Transverse colon (tissue), 4 donors: Measurements from ENCODE around the gene PSMC3. TPM values are rescaled to one million over a fixed set of nuclear protein-coding genes. Genes with fewer than 3 reads are reported as not detected.
A peak's percentile ranks its signal among the peaks of the same experiment; 100 is the strongest.

ENCODE experiments used
- DNase-seq: peaks from one replicate; pipeline ENCODE4 v3.0.0-alpha.2; 2019
- H3K27ac ChIP-seq, 4 donors: fragments of 200-600 bp; sonication (generic); 2 replicates each; pipeline ENCODE4 v1.5.1; 2016 to 2018; ENCODE audit warnings: inconsistent platforms in 4 of 4
- H3K27me3 ChIP-seq: fragments of 200-600 bp; sonication (generic); 2 replicates; pipeline ENCODE4 v1.5.1; 2017; ENCODE audit warnings: inconsistent platforms
- H3K36me3 ChIP-seq, 4 donors: fragments of 200-600 bp; sonication (generic); 2 replicates each; pipeline ENCODE4 v1.5.1; 2017 to 2019; ENCODE audit warnings: inconsistent platforms in 4 of 4
- H3K4me1 ChIP-seq, 4 donors: fragments of 200-600 bp; sonication (generic); 2 replicates each; pipeline ENCODE4 v1.5.1; 2017 to 2020; ENCODE audit warnings: inconsistent platforms in 4 of 4
- H3K4me3 ChIP-seq, 4 donors: fragments of 200-600 bp; sonication (generic); 1 replicate in 1 of 4; 2 replicates in 3 of 4; pipeline versions ENCODE4 v1.5.1 to v1.6.1; 2017 to 2019; ENCODE audit warnings: inconsistent platforms in 4 of 4
- H3K9me3 ChIP-seq, 2 donors: fragments of 200-600 bp; sonication (generic); 2 replicates each; pipeline ENCODE4 v1.5.1; 2017 to 2019; ENCODE audit warnings: inconsistent platforms in 2 of 2
- EP300 ChIP-seq: sonication (generic); formaldehyde crosslinking; IDR thresholded peaks from one replicate; pipeline ENCODE4 v1.6.1; 2017; ENCODE audit warnings: antibody characterized with exemption, low read depth
- POLR2A ChIP-seq: fragments of 450-650 bp; IDR thresholded peaks from one replicate; pipeline ENCODE4 v1.6.1; 2016; ENCODE audit warnings: antibody characterized with exemption, mild to moderate bottlenecking, moderate library complexity
- POLR2AphosphoS5 ChIP-seq, 3 donors: sonication (generic); formaldehyde crosslinking; IDR thresholded peaks; one replicate each; pipeline ENCODE4 v1.6.1; 2016; ENCODE audit warnings: antibody characterized with exemption in 3 of 3
- WGBS, 2 donors: methylation state at CpG; one replicate each; pipeline ENCODE4 v1.1.5; 2018; ENCODE audit warnings: low coverage in 1 of 2; 5-methylcytosine and 5-hydroxymethylcytosine counted together
- in situ Hi-C, 4 donors: fragments of 200-750 bp; cut with MboI; loops; one replicate each; pipeline versions ENCODE4 v1.15.0 to v1.15.1; 2017; ENCODE audit warnings: low sequenced_read_pairs in 3 of 4, low pct_ligation_motif_present in 1 of 4, low pct_unique_long_range_greater_than_20kb in 1 of 4
- intact Hi-C: fragments of 100-400 bp; cut with DNase I; formaldehyde crosslinking; loops from one replicate; pipeline ENCODE4 v1.15.1; 2023; ENCODE audit warnings: low total_unique reads
- total RNA-seq, 4 donors: library from RNA; depleted of rRNA; stranded (reverse); fragments of >200 nt; gene quantifications; one replicate each; pipeline ENCODE4 v1.1.0, GENCODE V29; 2016
- TF ChIP-seq, protein P1 (sequence below), 5 experiments: fragments of 200-600 bp in 3 of 5; fragments of 450-650 bp in 2 of 5; sonication (generic) in 3 of 5; IDR thresholded peaks; 1 replicate in 2 of 5; 2 replicates in 3 of 5; pipeline ENCODE4 v1.5.1; 2016 to 2017; ENCODE audit warnings: antibody characterized with exemption in 5 of 5, inconsistent platforms in 3 of 5, mild to moderate bottlenecking in 2 of 5, moderate library complexity in 1 of 5

Gene PSMC3
- total RNA-seq, 4 donors from 2014 or later, result 56.5 to 252 (median 91.4) TPM

DNA sequence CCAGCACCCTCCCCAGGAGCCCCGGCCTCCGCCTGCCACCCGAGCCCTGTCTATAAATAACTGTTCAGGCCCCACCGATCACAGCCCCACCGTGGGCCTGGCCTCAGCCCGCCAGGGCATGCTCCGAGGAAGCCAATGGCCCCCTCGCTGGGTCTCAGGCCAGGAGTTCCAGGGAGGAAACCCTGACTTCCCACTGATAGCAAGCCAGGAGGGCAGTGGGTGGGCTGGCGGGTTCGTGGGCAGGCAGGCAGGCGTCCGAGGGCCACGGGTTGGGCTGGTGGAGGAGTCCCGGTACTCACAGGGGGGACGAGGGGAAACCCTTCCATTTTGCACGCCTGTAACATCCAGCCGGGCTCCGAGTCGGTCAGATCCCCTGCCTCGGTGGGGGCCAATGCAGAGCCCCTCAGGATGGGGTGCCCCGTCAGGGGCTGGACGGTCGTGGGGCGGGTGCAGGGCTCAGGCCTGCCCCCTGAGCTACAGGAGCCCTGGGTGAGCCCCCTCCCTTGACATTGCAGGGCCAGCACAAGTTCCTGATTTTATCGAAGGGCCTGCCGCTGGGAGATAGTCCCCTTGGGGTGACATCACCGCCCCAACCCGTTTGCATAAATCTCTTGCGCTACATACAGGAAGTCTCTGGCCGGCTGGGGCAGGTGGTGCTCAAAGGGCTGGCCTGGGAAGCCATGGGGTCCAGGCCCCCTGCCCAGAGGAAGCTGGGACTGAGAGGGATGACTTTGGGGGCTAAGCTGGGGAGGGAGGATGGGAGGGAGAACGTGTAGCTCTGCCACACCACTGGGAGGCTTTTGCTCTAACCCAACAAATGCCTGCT, 48.0 kb downstream of the PSMC3 start, which contains the start of gene SPI1:
SPI1 (minus strand) TSS at position 538 of the 826 bp plus-strand sequence; CDS start at position 344, 194 bp downstream.
- H3K4me1 ChIP-seq, result no peaks in the 10 kb centered on the region
- H3K9me3 ChIP-seq, result no peaks in the 10 kb centered on the region
- in situ Hi-C loops (no loop called here), intact Hi-C loops (loop anchor here (5.0 to 10.0 kb wide), 2 partner anchors 74 to 477 kb away; no protein-coding TSS in a partner anchor)
- peak; percentile 73 for DNase-seq
- WGBS, 2 donors, result 75 to 80% methylated on average over 1 to 31 of the region's 31 CpGs
- no peaks in the 10 kb centered on the region for H3K27me3 ChIP-seq
- TF ChIP-seq POLR2A (peak; percentile 37), POLR2AphosphoS5 (IDR thresholded peaks at IDR 0.05) (peak in 1 of 3 donors; percentile 33), EP300 (no peak)
- H3K27ac ChIP-seq, result peak within 1 kb of the TSS; percentile 67 to 79 (median 74)
- peak within 1 kb of the TSS in 3 of 4 donors; percentile 14 to 38 (median 23) for H3K4me3 ChIP-seq
- no peaks in the 10 kb centered on the region for H3K36me3 ChIP-seq

DNA sequence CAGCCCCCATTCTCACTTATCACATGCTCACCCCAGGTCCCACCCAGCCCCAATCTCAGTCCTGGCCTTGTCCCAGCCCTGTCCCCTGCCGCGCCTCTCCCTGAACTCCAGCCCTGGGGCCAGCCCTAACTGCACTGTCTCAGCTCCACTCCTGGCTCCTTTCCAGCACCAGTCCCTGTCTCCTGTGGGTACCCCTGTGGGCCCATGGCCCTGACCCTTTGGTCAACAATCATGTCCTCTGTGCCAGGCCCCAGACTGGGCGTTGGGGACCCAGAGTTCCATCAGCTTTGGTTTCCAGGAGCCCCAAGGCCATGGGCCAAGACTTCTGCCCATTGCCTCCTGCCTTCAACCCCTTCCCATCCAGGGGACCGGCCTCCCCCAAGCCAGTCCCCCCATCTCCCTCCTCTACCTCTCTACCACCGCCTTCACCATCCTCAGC, 48.6 kb downstream of the PSMC3 start:
- H3K36me3 ChIP-seq, result no peaks in the 10 kb centered on the region
- no peak for DNase-seq
- intact Hi-C loops (loop anchor here (5.0 to 10.0 kb wide), 2 partner anchors 75 to 477 kb away; no protein-coding TSS in a partner anchor), in situ Hi-C loops (no loop called here)
- no peaks in the 10 kb centered on the region for H3K27me3 ChIP-seq
- H3K9me3 ChIP-seq, result no peaks in the 10 kb centered on the region
- TF ChIP-seq, protein P1, sequence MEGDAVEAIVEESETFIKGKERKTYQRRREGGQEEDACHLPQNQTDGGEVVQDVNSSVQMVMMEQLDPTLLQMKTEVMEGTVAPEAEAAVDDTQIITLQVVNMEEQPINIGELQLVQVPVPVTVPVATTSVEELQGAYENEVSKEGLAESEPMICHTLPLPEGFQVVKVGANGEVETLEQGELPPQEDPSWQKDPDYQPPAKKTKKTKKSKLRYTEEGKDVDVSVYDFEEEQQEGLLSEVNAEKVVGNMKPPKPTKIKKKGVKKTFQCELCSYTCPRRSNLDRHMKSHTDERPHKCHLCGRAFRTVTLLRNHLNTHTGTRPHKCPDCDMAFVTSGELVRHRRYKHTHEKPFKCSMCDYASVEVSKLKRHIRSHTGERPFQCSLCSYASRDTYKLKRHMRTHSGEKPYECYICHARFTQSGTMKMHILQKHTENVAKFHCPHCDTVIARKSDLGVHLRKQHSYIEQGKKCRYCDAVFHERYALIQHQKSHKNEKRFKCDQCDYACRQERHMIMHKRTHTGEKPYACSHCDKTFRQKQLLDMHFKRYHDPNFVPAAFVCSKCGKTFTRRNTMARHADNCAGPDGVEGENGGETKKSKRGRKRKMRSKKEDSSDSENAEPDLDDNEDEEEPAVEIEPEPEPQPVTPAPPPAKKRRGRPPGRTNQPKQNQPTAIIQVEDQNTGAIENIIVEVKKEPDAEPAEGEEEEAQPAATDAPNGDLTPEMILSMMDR (IDR thresholded peaks at IDR 0.05), result no peak
- TF ChIP-seq EP300 (no peak), POLR2A (no peak), POLR2AphosphoS5 (IDR thresholded peaks at IDR 0.05) (no peak)
- 62 to 72% methylated on average over 5 of the region's 5 CpGs for WGBS, 2 donors
- peak overlapping the region; percentile 67 to 79 (median 74) for H3K27ac ChIP-seq
- H3K4me3 ChIP-seq, result peak overlapping the region in 3 of 4 donors; percentile 14 to 38 (median 23)
- H3K4me1 ChIP-seq, result no peaks in the 10 kb centered on the region

DNA sequence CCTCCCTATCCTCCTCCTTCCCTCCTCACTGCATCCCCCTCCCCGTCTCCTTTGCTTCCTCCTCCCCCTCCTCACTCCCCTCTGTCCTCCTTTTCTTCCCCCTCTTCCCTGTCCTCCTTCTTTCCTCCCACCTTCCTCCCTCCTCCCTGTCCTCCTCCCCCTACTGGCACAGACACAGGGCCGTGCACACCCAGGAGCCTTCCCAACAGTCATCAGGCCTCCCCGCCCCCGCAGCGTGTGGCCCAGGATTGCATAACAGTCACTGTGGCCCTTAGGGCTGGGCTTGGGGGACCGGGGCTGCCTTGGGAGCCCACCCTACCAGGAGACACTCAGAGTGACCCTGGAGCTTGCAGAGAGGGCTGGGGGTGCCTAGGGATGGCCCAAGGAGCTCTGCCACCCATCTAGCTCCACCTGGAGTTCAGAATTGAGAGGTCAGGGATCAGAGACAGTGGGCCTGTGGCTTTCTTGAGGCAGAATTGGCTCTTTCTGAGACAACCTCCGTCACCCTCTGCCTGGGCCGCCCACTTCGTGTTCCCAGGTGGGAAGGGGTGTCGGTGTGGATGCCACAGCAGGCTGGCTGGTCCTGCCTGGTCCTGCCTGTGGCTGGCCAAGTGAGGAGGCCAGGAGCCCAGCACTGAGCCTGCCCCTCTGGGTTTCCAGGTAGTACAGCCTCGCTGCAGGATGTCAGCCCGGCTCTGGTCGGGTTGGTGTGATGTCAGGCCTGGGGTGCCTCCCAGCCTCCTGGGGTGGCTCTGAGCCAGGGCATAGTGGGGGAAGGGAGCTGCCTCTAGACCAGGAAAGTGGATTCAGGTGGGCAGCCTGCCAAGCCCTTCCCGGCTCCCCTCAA, 49.5 kb downstream of the PSMC3 start:
- Histone ChIP-seq H3K36me3 (no peaks in the 10 kb centered on the region), H3K4me1 (no peaks in the 10 kb centered on the region), H3K27me3 (no peaks in the 10 kb centered on the region), H3K9me3 (no peaks in the 10 kb centered on the region), H3K27ac (peak overlapping the region; percentile 67 to 79 (median 74)), H3K4me3 (peak overlapping the region in 2 of 4 donors; percentile 14 to 38)
- in situ Hi-C loops, result no loop called here
- 55 to 60% methylated on average over 1 to 13 of the region's 14 CpGs for WGBS, 2 donors
- intact Hi-C loops, result loop anchor here (5.0 to 10.0 kb wide), 2 partner anchors 76 to 478 kb away; no protein-coding TSS in a partner anchor
- TF ChIP-seq POLR2AphosphoS5 (IDR thresholded peaks at IDR 0.05) (no peak), EP300 (no peak), POLR2A (no peak)
- TF ChIP-seq, protein P1 (IDR thresholded peaks at IDR 0.05), result no peak
- DNase-seq, result peak; percentile 39

DNA sequence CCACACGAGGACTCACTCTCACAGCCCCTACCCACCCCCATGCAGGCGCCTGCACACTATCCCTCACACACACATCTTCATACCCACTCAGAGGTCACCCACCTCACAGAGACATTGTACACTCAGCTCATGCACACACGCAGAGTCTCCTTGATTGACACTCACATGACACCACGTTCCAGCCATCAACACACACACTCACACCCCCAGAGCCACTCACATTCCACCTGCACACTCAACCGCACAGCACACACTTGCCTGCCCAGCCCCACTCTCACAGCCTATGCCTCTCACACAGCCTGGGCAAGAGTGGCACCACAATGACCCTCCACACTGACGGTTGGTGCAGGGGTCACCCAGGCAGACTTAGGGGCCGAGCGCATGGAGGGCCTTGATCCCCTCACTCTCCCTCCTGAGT, 50.1 kb downstream of the PSMC3 start:
- DNase-seq, result no peak
- Histone ChIP-seq H3K27ac (peak overlapping the region in 2 of 4 donors; percentile 71 to 78), H3K27me3 (no peaks in the 10 kb centered on the region), H3K36me3 (no peaks in the 10 kb centered on the region), H3K9me3 (no peaks in the 10 kb centered on the region), H3K4me1 (no peaks in the 10 kb centered on the region), H3K4me3 (peak overlapping the region in 2 of 4 donors; percentile 2 to 38)
- intact Hi-C loops, result loop anchor here (5.0 to 10.0 kb wide), 2 partner anchors 76 to 479 kb away; no protein-coding TSS in a partner anchor
- no peak for TF ChIP-seq POLR2A
- TF ChIP-seq, protein P1 (IDR thresholded peaks at IDR 0.05), result no peak
- TF ChIP-seq POLR2AphosphoS5 (IDR thresholded peaks at IDR 0.05), result no peak
- TF ChIP-seq EP300, result no peak
- WGBS, 2 donors, result 66 to 74% methylated on average over 6 to 8 of the region's 8 CpGs
- in situ Hi-C loops, result no loop called here
